H9 (cell line): ENCODE data around the gene ADCY5. TPM values are rescaled to one million over a fixed set of nuclear protein-coding genes. Genes with fewer than 3 reads are reported as not detected.

Source experiments
- DNase-seq: peaks from one replicate; pipeline ENCODE4 v3.0.0-alpha.2; 2017
- H2AFZ ChIP-seq: one replicate; pipeline ENCODE4 v1.6.1; 2013; ENCODE audit warnings: mild to moderate bottlenecking, low read length, control low read depth, moderate library complexity
- H2AK5ac ChIP-seq: 2 replicates; pipeline ENCODE4 v1.6.1; 2013; ENCODE audit warnings: low read length, control low read depth, mixed read lengths; ENCODE audit not compliant: insufficient read length
- H2BK120ac ChIP-seq: one replicate; pipeline ENCODE4 v1.6.1; 2013; ENCODE audit warnings: low read depth, mild to moderate bottlenecking, low read length, control low read depth, inconsistent platforms; ENCODE audit not compliant: poor library complexity, severe bottlenecking
- H2BK12ac ChIP-seq: 2 replicates; pipeline ENCODE4 v1.6.1; 2013; ENCODE audit warnings: low read length, control low read depth, mixed read lengths, low read depth; ENCODE audit not compliant: insufficient read length
- H2BK15ac ChIP-seq: 2 replicates; pipeline ENCODE4 v1.6.1; 2013; ENCODE audit warnings: low read depth, low read length, control low read depth
- H2BK20ac ChIP-seq: one replicate; pipeline ENCODE4 v1.6.1; 2013; ENCODE audit warnings: low read depth, mild to moderate bottlenecking, low read length, control low read depth, inconsistent platforms; ENCODE audit not compliant: poor library complexity, severe bottlenecking
- H2BK5ac ChIP-seq: 2 replicates; pipeline ENCODE4 v1.6.1; 2013; ENCODE audit warnings: low read length, control low read depth, mixed read lengths; ENCODE audit not compliant: insufficient read length
- H3K14ac ChIP-seq: 2 replicates; pipeline ENCODE4 v1.6.1; 2013; ENCODE audit warnings: low read length, control low read depth; ENCODE audit not compliant: insufficient read depth
- H3K18ac ChIP-seq: 2 replicates; pipeline ENCODE4 v1.6.1; 2013; ENCODE audit warnings: low read depth, mild to moderate bottlenecking, mixed read lengths, low read length, control low read depth; ENCODE audit not compliant: insufficient read length
- H3K23ac ChIP-seq: 2 replicates; pipeline ENCODE4 v1.6.1; 2013; ENCODE audit warnings: low read length, control low read depth, mixed read lengths, low read depth; ENCODE audit not compliant: insufficient read length
- H3K23me2 ChIP-seq: 2 replicates; pipeline ENCODE4 v1.6.1; 2013; ENCODE audit warnings: low read depth, mild to moderate bottlenecking, mixed read lengths, low read length, control low read depth; ENCODE audit not compliant: insufficient read length, poor library complexity, severe bottlenecking
- H3K27ac ChIP-seq: 2 replicates; pipeline ENCODE4 v1.5.1; 2013; ENCODE audit warnings: low read length, control low read depth, mixed read lengths, low read depth; ENCODE audit not compliant: insufficient read length
- H3K27me3 ChIP-seq: 2 replicates; pipeline ENCODE4 v1.6.1; 2013; ENCODE audit warnings: low read length, control low read depth, inconsistent platforms; ENCODE audit not compliant: insufficient read depth
- H3K4ac ChIP-seq: 2 replicates; pipeline ENCODE4 v1.6.1; 2013; ENCODE audit warnings: low read depth, mild to moderate bottlenecking, control low read depth, inconsistent platforms, low read length, moderate library complexity
- H3K4me1 ChIP-seq: 2 replicates; pipeline ENCODE4 v1.6.1; 2013; ENCODE audit warnings: low read length, control low read depth, inconsistent platforms; ENCODE audit not compliant: insufficient read depth
- H3K4me2 ChIP-seq: 2 replicates; pipeline ENCODE4 v1.6.1; 2013; ENCODE audit warnings: low read length, control low read depth, mixed read lengths; ENCODE audit not compliant: insufficient read length, insufficient read depth
- H3K56ac ChIP-seq: 2 replicates; pipeline ENCODE4 v1.6.1; 2013; ENCODE audit warnings: low read depth, mild to moderate bottlenecking, mixed read lengths, low read length, control low read depth; ENCODE audit not compliant: insufficient read length
- H3K79me1 ChIP-seq: 2 replicates; pipeline ENCODE4 v1.6.1; 2013; ENCODE audit warnings: low read depth, mild to moderate bottlenecking, moderate library complexity, low read length, control low read depth, inconsistent platforms; ENCODE audit not compliant: insufficient read depth, poor library complexity, severe bottlenecking
- H3K79me2 ChIP-seq: 2 replicates; pipeline ENCODE4 v1.6.1; 2013; ENCODE audit warnings: low read length, control low read depth, inconsistent platforms; ENCODE audit not compliant: insufficient read depth
- H3K9ac ChIP-seq: 2 replicates; pipeline ENCODE4 v1.6.1; 2013; ENCODE audit warnings: low read length, control low read depth, mixed read lengths; ENCODE audit not compliant: insufficient read length; ENCODE audit errors: extremely low read depth
- H3K9me3 ChIP-seq: one replicate; pipeline ENCODE4 v1.6.1; 2013; ENCODE audit warnings: low read depth, low read length, inconsistent platforms; ENCODE audit not compliant: control insufficient read depth
- H3T11ph ChIP-seq: one replicate; pipeline ENCODE4 v1.6.1; 2013; ENCODE audit warnings: mild to moderate bottlenecking, low read length, control low read depth, inconsistent platforms
- H4K20me1 ChIP-seq: one replicate; pipeline ENCODE4 v1.6.1; 2013; ENCODE audit not compliant: control insufficient read depth, insufficient read length, insufficient read depth
- H4K5ac ChIP-seq: 2 replicates; pipeline ENCODE4 v1.6.1; 2013; ENCODE audit warnings: low read depth, mild to moderate bottlenecking, mixed read lengths, low read length, control low read depth; ENCODE audit not compliant: insufficient read length
- H4K8ac ChIP-seq: replicated peaks from 2 replicates; pipeline ENCODE4 v1.6.1; 2013; ENCODE audit warnings: low read length, control low read depth, mixed read lengths, low read depth; ENCODE audit not compliant: insufficient read length
- H4K91ac ChIP-seq: 2 replicates; pipeline ENCODE4 v1.6.1; 2013; ENCODE audit warnings: low read depth, mild to moderate bottlenecking, moderate library complexity, mixed read lengths, low read length, control low read depth; ENCODE audit not compliant: insufficient read length
- H3K27ac Mint-ChIP-seq, 3 experiments: 2 replicates in 2 of 3; 3 replicates in 1 of 3; pipeline ENCODE4 v1.8.0; 2020 to 2021; ENCODE audit warnings: mixed read lengths in 3 of 3, mild to moderate bottlenecking in 1 of 3, moderate library complexity in 1 of 3
- H3K27me3 Mint-ChIP-seq: 2 replicates; pipeline ENCODE4 v1.8.0; 2021; ENCODE audit warnings: low read depth, mild to moderate bottlenecking, moderate library complexity, mixed read lengths
- H3K36me3 Mint-ChIP-seq, 3 experiments: 2 replicates in 2 of 3; 3 replicates in 1 of 3; pipeline ENCODE4 v1.8.0; 2020 to 2021; ENCODE audit warnings: low read depth in 3 of 3, mixed read lengths in 3 of 3; ENCODE audit not compliant: insufficient read depth in 1 of 3
- H3K4me1 Mint-ChIP-seq, 2 experiments: 2 replicates each; pipeline ENCODE4 v1.8.0; 2020; ENCODE audit warnings: mixed read lengths in 2 of 2
- H3K4me3 Mint-ChIP-seq, 2 experiments: 2 replicates in 1 of 2; 3 replicates in 1 of 2; pipeline ENCODE4 v1.8.0; 2020 to 2021; ENCODE audit warnings: mild to moderate bottlenecking in 2 of 2, mixed read lengths in 2 of 2, moderate library complexity in 1 of 2
- H3K9me3 Mint-ChIP-seq, 2 experiments: 2 replicates in 1 of 2; 3 replicates in 1 of 2; pipeline ENCODE4 v1.8.0; 2020; ENCODE audit warnings: mild to moderate bottlenecking in 2 of 2, mixed read lengths in 2 of 2, moderate library complexity in 1 of 2
- WGBS: extraction: QIAGEN DNeasy Blood & Tissue Kit; methylation state at CpG from one replicate; pipeline ENCODE4 v1.1.7; 2013; ENCODE audit warnings: missing lambda C conversion rate, low lambda C conversion rate, mixed read lengths; ENCODE audit not compliant: insufficient read length; ENCODE audit errors: extremely low coverage; 5-methylcytosine and 5-hydroxymethylcytosine counted together
- total RNA-seq: library from RNA; stranded (reverse); gene quantifications from 2 replicates; pipeline ENCODE4 v1.2.1, GENCODE V29; 2021
- TF ChIP-seq, protein P1 (sequence below): fragments of 200-600 bp; sonication (generic); conservative IDR thresholded peaks from 3 replicates; pipeline ENCODE4 v1.8.0; 2021; ENCODE audit warnings: antibody characterized with exemption, mild to moderate bottlenecking

Gene ADCY5
- total RNA-seq, 1 experiment from 2014 or later: 5.0 TPM

DNA sequence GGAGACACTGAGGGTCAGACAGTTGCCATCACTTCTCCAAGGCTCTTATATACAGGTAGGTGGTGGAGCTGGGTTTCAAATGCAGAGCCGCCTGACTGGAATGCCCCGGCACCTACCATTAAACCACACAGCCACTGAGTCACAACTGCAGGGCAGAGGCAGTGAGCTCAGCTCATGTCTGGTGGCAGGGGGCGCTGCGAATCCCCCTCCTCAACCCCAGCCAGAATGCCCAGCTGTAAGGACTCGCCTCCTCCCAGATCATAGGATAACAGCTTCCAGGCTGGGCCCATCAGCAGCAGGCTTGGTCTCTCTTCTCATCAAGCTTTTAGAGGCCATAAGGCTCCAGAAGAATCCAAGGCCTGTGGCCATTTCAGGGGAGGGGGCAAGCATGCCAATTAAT, 26.4 kb downstream of the ADCY5 start:
- no peak overlapping the region for H2BK5ac ChIP-seq
- H3K4me1 Mint-ChIP-seq: peaks cover 5 to 10% of the 10 kb centered on the region in 2 experiments; a peak in 3 of 4 replicates
- H3K27ac Mint-ChIP-seq: no peak overlapping the region
- no peaks in the 10 kb centered on the region for H3K9me3 ChIP-seq
- no peak overlapping the region for H2BK12ac ChIP-seq
- H3K79me2 ChIP-seq: no peaks in the 10 kb centered on the region
- peaks cover 7% of the 10 kb centered on the region for H3K27me3 Mint-ChIP-seq
- no peaks in the 10 kb centered on the region; a peak in 1 of 5 replicates for H3K9me3 Mint-ChIP-seq
- H3K18ac ChIP-seq: no peak overlapping the region
- TF ChIP-seq, protein P1, sequence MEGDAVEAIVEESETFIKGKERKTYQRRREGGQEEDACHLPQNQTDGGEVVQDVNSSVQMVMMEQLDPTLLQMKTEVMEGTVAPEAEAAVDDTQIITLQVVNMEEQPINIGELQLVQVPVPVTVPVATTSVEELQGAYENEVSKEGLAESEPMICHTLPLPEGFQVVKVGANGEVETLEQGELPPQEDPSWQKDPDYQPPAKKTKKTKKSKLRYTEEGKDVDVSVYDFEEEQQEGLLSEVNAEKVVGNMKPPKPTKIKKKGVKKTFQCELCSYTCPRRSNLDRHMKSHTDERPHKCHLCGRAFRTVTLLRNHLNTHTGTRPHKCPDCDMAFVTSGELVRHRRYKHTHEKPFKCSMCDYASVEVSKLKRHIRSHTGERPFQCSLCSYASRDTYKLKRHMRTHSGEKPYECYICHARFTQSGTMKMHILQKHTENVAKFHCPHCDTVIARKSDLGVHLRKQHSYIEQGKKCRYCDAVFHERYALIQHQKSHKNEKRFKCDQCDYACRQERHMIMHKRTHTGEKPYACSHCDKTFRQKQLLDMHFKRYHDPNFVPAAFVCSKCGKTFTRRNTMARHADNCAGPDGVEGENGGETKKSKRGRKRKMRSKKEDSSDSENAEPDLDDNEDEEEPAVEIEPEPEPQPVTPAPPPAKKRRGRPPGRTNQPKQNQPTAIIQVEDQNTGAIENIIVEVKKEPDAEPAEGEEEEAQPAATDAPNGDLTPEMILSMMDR: peak; percentile 48; the same call in 2 of the 3 replicates
- H4K5ac ChIP-seq: no peak overlapping the region
- no peak overlapping the region for H2BK15ac ChIP-seq
- no peak overlapping the region for H4K91ac ChIP-seq
- no peak overlapping the region for H3K27ac ChIP-seq
- H2BK20ac ChIP-seq: no peak overlapping the region
- H3K79me1 ChIP-seq: no peaks in the 10 kb centered on the region
- H3K14ac ChIP-seq: no peak overlapping the region
- no peak overlapping the region for H2BK120ac ChIP-seq
- H3T11ph ChIP-seq: no peak overlapping the region
- H3K36me3 Mint-ChIP-seq: no peaks in the 10 kb centered on the region
- H2AFZ ChIP-seq: no peak overlapping the region
- H3K9ac ChIP-seq: no peak overlapping the region
- H3K4ac ChIP-seq: no peak overlapping the region
- no peak overlapping the region for H3K4me3 Mint-ChIP-seq
- no peak overlapping the region for H4K8ac ChIP-seq
- H3K23ac ChIP-seq: no peak overlapping the region
- no peaks in the 10 kb centered on the region for H3K27me3 ChIP-seq
- no peak overlapping the region for H2AK5ac ChIP-seq
- no peaks in the 10 kb centered on the region for H3K23me2 ChIP-seq
- WGBS: no CpG with 5 or more reads among the region's 5 CpGs
- H4K20me1 ChIP-seq: peaks cover 3% of the 10 kb centered on the region
- H3K56ac ChIP-seq: no peak overlapping the region
- no peak overlapping the region for H3K4me2 ChIP-seq
- DNase-seq: peak; percentile 50
- H3K4me1 ChIP-seq: no peaks in the 10 kb centered on the region
